Measurements from ENCODE around the gene TBC1D5.

Gene TBC1D5

DNA sequence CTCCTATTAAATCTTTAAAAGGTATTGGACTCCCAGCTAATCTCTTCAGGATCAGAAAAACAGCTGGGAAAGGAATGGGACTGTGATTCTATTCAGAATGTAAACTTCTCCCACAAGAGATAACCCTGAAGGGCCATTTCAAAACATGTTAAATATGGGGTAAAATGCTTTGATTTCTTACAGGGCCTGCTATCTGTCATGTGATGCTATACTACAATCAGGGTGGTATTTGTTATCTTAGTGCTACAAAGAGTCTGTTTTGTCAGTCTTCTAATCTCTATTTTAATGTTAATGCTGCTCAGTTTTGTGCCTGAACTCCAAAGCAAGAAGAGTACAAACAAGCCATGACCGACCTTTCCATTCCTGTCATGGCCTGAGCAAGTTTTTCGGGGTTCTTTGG is 186.9 kb downstream of the TBC1D5 start:
- Histone ChIP-seq H3K4me2 (ENCODE audit: low read length) (no peak overlapping the region), H4K20me1 (ENCODE audit: control insufficient read depth, insufficient read depth, low read depth, low read length) (no peaks in the 10 kb centered on the region), H3K9me2 (replicated peaks; ENCODE audit: control insufficient read depth, low read length) (no peaks in the 10 kb centered on the region), H3K9me3 (ENCODE audit: control insufficient read depth, insufficient read depth, low read length) (no peaks in the 10 kb centered on the region), H3K36me3 (ENCODE audit: control insufficient read depth, low read length) (no peaks in the 10 kb centered on the region), H3K27ac (ENCODE audit: low read depth, low read length) (no peak overlapping the region), H3K4me1 (ENCODE audit: control insufficient read depth, low read length) (no peaks in the 10 kb centered on the region), H3K27me3 (ENCODE audit: control insufficient read depth, low read length) (no peaks in the 10 kb centered on the region), H3F3A (ENCODE audit: control insufficient read depth, insufficient read depth) (no peaks in the 10 kb centered on the region), H3K79me2 (ENCODE audit: control insufficient read depth, low read length) (no peaks in the 10 kb centered on the region), H3K4me3 (ENCODE audit: low read length) (no peak overlapping the region)
- no peak for TF ChIP-seq EZH2phosphoT487 (IDR thresholded peaks at IDR 0.05; ENCODE audit: borderline replicate concordance, low read length)
- TF ChIP-seq, protein P1, sequence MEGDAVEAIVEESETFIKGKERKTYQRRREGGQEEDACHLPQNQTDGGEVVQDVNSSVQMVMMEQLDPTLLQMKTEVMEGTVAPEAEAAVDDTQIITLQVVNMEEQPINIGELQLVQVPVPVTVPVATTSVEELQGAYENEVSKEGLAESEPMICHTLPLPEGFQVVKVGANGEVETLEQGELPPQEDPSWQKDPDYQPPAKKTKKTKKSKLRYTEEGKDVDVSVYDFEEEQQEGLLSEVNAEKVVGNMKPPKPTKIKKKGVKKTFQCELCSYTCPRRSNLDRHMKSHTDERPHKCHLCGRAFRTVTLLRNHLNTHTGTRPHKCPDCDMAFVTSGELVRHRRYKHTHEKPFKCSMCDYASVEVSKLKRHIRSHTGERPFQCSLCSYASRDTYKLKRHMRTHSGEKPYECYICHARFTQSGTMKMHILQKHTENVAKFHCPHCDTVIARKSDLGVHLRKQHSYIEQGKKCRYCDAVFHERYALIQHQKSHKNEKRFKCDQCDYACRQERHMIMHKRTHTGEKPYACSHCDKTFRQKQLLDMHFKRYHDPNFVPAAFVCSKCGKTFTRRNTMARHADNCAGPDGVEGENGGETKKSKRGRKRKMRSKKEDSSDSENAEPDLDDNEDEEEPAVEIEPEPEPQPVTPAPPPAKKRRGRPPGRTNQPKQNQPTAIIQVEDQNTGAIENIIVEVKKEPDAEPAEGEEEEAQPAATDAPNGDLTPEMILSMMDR (IDR thresholded peaks at IDR 0.05; ENCODE audit: low read depth, low read length, poor library complexity, severe bottlenecking), result no peak

DNA sequence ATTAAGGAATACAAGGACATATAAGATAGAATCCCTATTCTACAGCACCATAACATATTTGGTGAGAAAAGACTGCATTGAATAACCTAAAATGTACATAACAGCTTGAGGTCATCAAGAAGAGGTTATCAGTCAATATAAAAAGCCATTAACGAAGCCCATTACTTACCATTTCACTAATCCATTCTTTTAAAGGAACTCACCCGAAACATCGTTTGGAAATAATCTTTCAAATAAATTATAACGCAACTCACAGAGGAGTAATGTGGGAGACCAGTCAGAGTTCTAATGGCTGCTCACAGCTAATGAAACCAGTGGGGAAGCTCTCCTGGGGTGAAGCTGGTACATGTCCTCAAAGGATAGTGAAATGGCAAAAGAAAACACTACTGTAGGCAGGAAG is 188.4 kb downstream of the TBC1D5 start:
- Histone ChIP-seq H3K27me3 (ENCODE audit: control insufficient read depth, low read length) (no peaks in the 10 kb centered on the region), H3K36me3 (ENCODE audit: control insufficient read depth, low read length) (no peaks in the 10 kb centered on the region), H3K79me2 (ENCODE audit: control insufficient read depth, low read length) (no peaks in the 10 kb centered on the region), H3K9me3 (ENCODE audit: control insufficient read depth, insufficient read depth, low read length) (no peaks in the 10 kb centered on the region), H3K4me1 (ENCODE audit: control insufficient read depth, low read length) (no peaks in the 10 kb centered on the region), H3K9me2 (replicated peaks; ENCODE audit: control insufficient read depth, low read length) (no peaks in the 10 kb centered on the region), H3F3A (ENCODE audit: control insufficient read depth, insufficient read depth) (no peaks in the 10 kb centered on the region), H4K20me1 (ENCODE audit: control insufficient read depth, insufficient read depth, low read depth, low read length) (no peaks in the 10 kb centered on the region), H3K4me2 (ENCODE audit: low read length) (no peak overlapping the region), H3K4me3 (ENCODE audit: low read length) (no peak overlapping the region), H3K27ac (ENCODE audit: low read depth, low read length) (no peak overlapping the region)
- TF ChIP-seq, protein P1 (IDR thresholded peaks at IDR 0.05; ENCODE audit: low read depth, low read length, poor library complexity, severe bottlenecking), result no peak
- no peak for TF ChIP-seq EZH2phosphoT487 (IDR thresholded peaks at IDR 0.05; ENCODE audit: borderline replicate concordance, low read length)

DNA sequence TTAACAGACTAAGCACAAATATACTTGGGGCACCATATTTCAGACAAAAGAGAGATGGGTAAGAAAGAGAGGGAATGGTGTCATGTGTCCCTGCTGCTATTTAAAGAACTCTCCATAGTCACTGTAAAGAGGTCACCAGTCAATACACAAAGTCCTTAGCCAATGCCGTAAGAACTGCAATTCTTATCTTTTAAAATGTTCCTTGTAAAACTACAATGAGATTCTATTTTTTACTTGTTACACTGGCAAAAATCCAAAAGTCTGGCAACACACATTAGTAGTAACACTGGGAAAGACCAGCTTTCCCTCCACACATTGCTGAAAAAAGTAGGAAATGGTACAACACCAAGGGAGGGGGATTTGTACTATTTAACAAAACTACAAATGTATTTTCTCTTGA is 189.4 kb downstream of the TBC1D5 start:
- H3K9me3 ChIP-seq (ENCODE audit: control insufficient read depth, insufficient read depth, low read length), result no peaks in the 10 kb centered on the region
- H3K4me1 ChIP-seq (ENCODE audit: control insufficient read depth, low read length), result no peaks in the 10 kb centered on the region
- no peaks in the 10 kb centered on the region for H3K27me3 ChIP-seq (ENCODE audit: control insufficient read depth, low read length)
- TF ChIP-seq EZH2phosphoT487 (IDR thresholded peaks at IDR 0.05; ENCODE audit: borderline replicate concordance, low read length), result no peak
- TF ChIP-seq, protein P1 (IDR thresholded peaks at IDR 0.05; ENCODE audit: low read depth, low read length, poor library complexity, severe bottlenecking), result no peak
- no peak overlapping the region for H3K27ac ChIP-seq (ENCODE audit: low read depth, low read length)
- H3F3A ChIP-seq (ENCODE audit: control insufficient read depth, insufficient read depth), result no peaks in the 10 kb centered on the region
- no peaks in the 10 kb centered on the region for H3K9me2 ChIP-seq (replicated peaks; ENCODE audit: control insufficient read depth, low read length)
- no peak overlapping the region for H3K4me2 ChIP-seq (ENCODE audit: low read length)
- H3K79me2 ChIP-seq (ENCODE audit: control insufficient read depth, low read length), result no peaks in the 10 kb centered on the region
- no peaks in the 10 kb centered on the region for H3K36me3 ChIP-seq (ENCODE audit: control insufficient read depth, low read length)
- no peaks in the 10 kb centered on the region for H4K20me1 ChIP-seq (ENCODE audit: control insufficient read depth, insufficient read depth, low read depth, low read length)
- H3K4me3 ChIP-seq (ENCODE audit: low read length), result no peak overlapping the region

DNA sequence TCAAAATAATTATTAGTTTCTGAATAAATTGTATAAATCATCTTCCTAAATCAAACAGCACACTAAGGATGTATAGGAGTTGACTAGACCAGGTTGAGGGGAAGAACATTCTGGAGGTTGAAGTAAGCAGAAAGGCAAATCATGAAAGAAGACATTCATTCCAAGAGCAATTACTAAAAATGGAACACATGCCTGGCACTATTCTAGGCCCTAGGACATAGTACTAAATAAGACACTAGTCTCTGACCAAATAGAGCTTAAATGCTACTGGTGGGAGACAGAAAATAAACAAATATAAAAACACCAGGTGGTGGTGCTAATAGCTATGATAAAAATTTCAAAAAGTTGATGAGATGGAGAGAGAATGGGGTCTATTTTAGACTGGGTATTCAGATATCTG is 190.1 kb downstream of the TBC1D5 start:
- H3K79me2 ChIP-seq (ENCODE audit: control insufficient read depth, low read length), result no peaks in the 10 kb centered on the region
- H3K36me3 ChIP-seq (ENCODE audit: control insufficient read depth, low read length), result no peaks in the 10 kb centered on the region
- H3K4me2 ChIP-seq (ENCODE audit: low read length), result no peak overlapping the region
- H3K9me3 ChIP-seq (ENCODE audit: control insufficient read depth, insufficient read depth, low read length), result no peaks in the 10 kb centered on the region
- H3F3A ChIP-seq (ENCODE audit: control insufficient read depth, insufficient read depth), result no peaks in the 10 kb centered on the region
- H3K9me2 ChIP-seq (replicated peaks; ENCODE audit: control insufficient read depth, low read length), result no peaks in the 10 kb centered on the region
- TF ChIP-seq EZH2phosphoT487 (IDR thresholded peaks at IDR 0.05; ENCODE audit: borderline replicate concordance, low read length), result no peak
- TF ChIP-seq, protein P1 (IDR thresholded peaks at IDR 0.05; ENCODE audit: low read depth, low read length, poor library complexity, severe bottlenecking), result no peak
- no peaks in the 10 kb centered on the region for H3K4me1 ChIP-seq (ENCODE audit: control insufficient read depth, low read length)
- no peaks in the 10 kb centered on the region for H3K27me3 ChIP-seq (ENCODE audit: control insufficient read depth, low read length)
- H3K27ac ChIP-seq (ENCODE audit: low read depth, low read length), result no peak overlapping the region
- H3K4me3 ChIP-seq (ENCODE audit: low read length), result no peak overlapping the region
- no peaks in the 10 kb centered on the region for H4K20me1 ChIP-seq (ENCODE audit: control insufficient read depth, insufficient read depth, low read depth, low read length)
